Measurements from ENCODE around the gene HAUS6.

DNA sequence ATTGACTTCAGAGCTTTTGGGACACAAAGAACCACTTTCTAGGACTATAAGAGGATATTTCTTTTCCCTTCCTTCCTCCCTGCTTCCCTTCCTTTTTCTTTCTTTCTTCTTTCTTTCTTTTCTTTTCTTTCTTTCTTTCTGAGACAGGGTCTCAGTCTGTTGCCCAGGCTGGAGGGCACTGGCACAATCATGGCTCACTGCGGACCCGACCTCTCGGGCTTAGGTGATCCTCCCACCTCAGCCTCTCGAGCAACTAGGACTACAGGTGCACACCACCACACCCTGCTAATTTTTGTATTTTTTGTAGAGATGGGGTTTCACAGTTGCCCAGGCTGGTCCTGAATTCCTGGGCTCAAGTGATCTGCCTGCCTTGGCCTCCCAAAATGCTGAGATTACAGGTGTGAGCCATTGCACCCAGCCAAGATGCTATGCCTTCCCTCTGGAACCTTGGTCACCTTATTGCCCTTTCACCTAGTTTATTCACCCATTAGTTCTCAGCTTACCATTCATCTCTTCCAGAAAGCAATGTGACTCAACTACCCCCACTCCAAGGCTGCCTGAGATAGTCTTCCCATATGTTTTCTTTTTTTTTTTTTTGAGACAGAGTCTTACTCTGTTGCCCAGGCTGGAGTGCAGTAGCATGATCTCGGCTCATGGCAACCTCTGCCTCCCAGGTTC lies 14.5 kb upstream of the HAUS6 start:
- TF ChIP-seq, protein P1, sequence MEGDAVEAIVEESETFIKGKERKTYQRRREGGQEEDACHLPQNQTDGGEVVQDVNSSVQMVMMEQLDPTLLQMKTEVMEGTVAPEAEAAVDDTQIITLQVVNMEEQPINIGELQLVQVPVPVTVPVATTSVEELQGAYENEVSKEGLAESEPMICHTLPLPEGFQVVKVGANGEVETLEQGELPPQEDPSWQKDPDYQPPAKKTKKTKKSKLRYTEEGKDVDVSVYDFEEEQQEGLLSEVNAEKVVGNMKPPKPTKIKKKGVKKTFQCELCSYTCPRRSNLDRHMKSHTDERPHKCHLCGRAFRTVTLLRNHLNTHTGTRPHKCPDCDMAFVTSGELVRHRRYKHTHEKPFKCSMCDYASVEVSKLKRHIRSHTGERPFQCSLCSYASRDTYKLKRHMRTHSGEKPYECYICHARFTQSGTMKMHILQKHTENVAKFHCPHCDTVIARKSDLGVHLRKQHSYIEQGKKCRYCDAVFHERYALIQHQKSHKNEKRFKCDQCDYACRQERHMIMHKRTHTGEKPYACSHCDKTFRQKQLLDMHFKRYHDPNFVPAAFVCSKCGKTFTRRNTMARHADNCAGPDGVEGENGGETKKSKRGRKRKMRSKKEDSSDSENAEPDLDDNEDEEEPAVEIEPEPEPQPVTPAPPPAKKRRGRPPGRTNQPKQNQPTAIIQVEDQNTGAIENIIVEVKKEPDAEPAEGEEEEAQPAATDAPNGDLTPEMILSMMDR (IDR thresholded peaks at IDR 0.05), result no peak
- TF ChIP-seq POLR2A (IDR thresholded peaks at IDR 0.05), result no peak

Measured in testis (tissue), 2 donors.